TTC549 (cell line): ENCODE results near the gene SERPINB11.
"Not testable (repeated sequence)": the region's sequence is repeated elsewhere in the genome, so short reads cannot be mapped to it uniquely, and the experiment has no call there.

Experiments
- FAIRE-seq: peaks from 2 replicates; lab custom pipeline; 2012; peaks lifted over from hg19 to GRCh38; lab: Jason Lieb, UNC

Gene SERPINB11

GRCh38 chr18:63702660-63703059 lies at the start of gene SERPINB11:
Gene SERPINB11, plus strand, starts transcription at chr18:63702960. Its CDS starts 7,234 bp downstream, at chr18:63710194.
- no peak for FAIRE-seq

GRCh38 chr18:63658920-63659319 lies 43.8 kb upstream of the SERPINB11 start:
- not testable (repeated sequence) for FAIRE-seq

- not testable (repeated sequence) for FAIRE-seq
Measured at GRCh38 chr18:63661750-63662149, 41.0 kb upstream of the SERPINB11 start, which contains the start of gene SERPINB3. Gene SERPINB3, minus strand, starts transcription at chr18:63661893. Its CDS starts 677 bp downstream, at chr18:63661216.

GRCh38 chr18:63664571-63664970 lies 38.2 kb upstream of the SERPINB11 start:
- no peak for FAIRE-seq

GRCh38 chr18:63676526-63677323 lies 26.0 kb upstream of the SERPINB11 start:
- no peak for FAIRE-seq

- FAIRE-seq = no peak
Measured at GRCh38 chr18:63677500-63678225, 25.1 kb upstream of the SERPINB11 start.

GRCh38 chr18:63679820-63680606 lies 22.7 kb upstream of the SERPINB11 start:
- FAIRE-seq = no peak

GRCh38 chr18:63681449-63682340 lies 21.1 kb upstream of the SERPINB11 start:
- no peak for FAIRE-seq

- no peak for FAIRE-seq
Measured at GRCh38 chr18:63683152-63683551, 19.6 kb upstream of the SERPINB11 start.

- FAIRE-seq = no peak
Measured at GRCh38 chr18:63683890-63684289, 18.9 kb upstream of the SERPINB11 start.

- FAIRE-seq = no peak
Measured at GRCh38 chr18:63684718-63685117, 18.0 kb upstream of the SERPINB11 start.

GRCh38 chr18:63686871-63687270 lies 15.9 kb upstream of the SERPINB11 start:
- FAIRE-seq = no peak

- FAIRE-seq = no peak
Measured at GRCh38 chr18:63689064-63689463, 13.7 kb upstream of the SERPINB11 start.

- FAIRE-seq = no peak
Measured at GRCh38 chr18:63697097-63697660, 5.6 kb upstream of the SERPINB11 start.

- no peak for FAIRE-seq
Measured at GRCh38 chr18:63700501-63700900, 2.3 kb upstream of the SERPINB11 start.

- FAIRE-seq = no peak
Measured at GRCh38 chr18:63701952-63702351, 808 bp upstream of the SERPINB11 start.

- FAIRE-seq = no peak
Measured at GRCh38 chr18:63705401-63705800, 2.6 kb downstream of the SERPINB11 start.

- FAIRE-seq = no peak
Measured at GRCh38 chr18:63707816-63708215, 5.1 kb downstream of the SERPINB11 start.

GRCh38 chr18:63708650-63709049 lies 5.9 kb downstream of the SERPINB11 start:
- FAIRE-seq = no peak

- FAIRE-seq = no peak
Measured at GRCh38 chr18:63725682-63726480, 23.1 kb downstream of the SERPINB11 start.
